Astrocyte (in vitro differentiated cells and primary cell): Measurements from ENCODE around the gene HECW1. TPM values are rescaled to one million over a fixed set of nuclear protein-coding genes. Genes with fewer than 3 reads are reported as not detected.

Source experiments
- DNase-seq: peaks from one replicate; pipeline ENCODE4 v3.0.0-alpha.2; 2010; ENCODE audit warnings: low read depth
- FAIRE-seq: peaks from 2 replicates; lab custom pipeline; 2011; peaks lifted over from hg19 to GRCh38; lab: Jason Lieb, UNC
- H2AFZ ChIP-seq: 2 replicates; pipeline ENCODE4 v1.6.0; 2012; ENCODE audit warnings: low read depth, low read length, inconsistent platforms
- H3K27ac ChIP-seq: 2 replicates; pipeline ENCODE4 v1.5.1; 2011; ENCODE audit warnings: low read depth, low read length, inconsistent platforms
- H3K27me3 ChIP-seq: 2 replicates; pipeline ENCODE4 v1.6.0; 2011; ENCODE audit warnings: low read length, inconsistent platforms; ENCODE audit not compliant: insufficient read depth
- H3K36me3 ChIP-seq: 2 replicates; pipeline ENCODE4 v1.5.1; 2011; ENCODE audit warnings: low read length, inconsistent platforms; ENCODE audit not compliant: insufficient read depth
- H3K4me1 ChIP-seq: 2 replicates; pipeline ENCODE4 v1.5.1; 2011; ENCODE audit warnings: low read length, inconsistent platforms; ENCODE audit not compliant: insufficient read depth
- H3K4me2 ChIP-seq: 2 replicates; pipeline ENCODE4 v1.6.0; 2012; ENCODE audit warnings: low read length, inconsistent platforms
- H3K4me3 ChIP-seq: 2 replicates; pipeline ENCODE4 v1.5.1; 2011; ENCODE audit warnings: low read depth, mild to moderate bottlenecking, low read length, inconsistent platforms; ENCODE audit not compliant: insufficient read depth
- H3K79me2 ChIP-seq: 2 replicates; pipeline ENCODE4 v1.6.0; 2012; ENCODE audit warnings: mild to moderate bottlenecking, low read length, inconsistent platforms; ENCODE audit not compliant: insufficient read depth
- H3K9ac ChIP-seq: 2 replicates; pipeline ENCODE4 v1.6.0; 2012; ENCODE audit warnings: mild to moderate bottlenecking, low read length, inconsistent platforms
- H3K9me3 ChIP-seq: 2 replicates; pipeline ENCODE4 v1.5.1; 2012; ENCODE audit warnings: low read depth, mild to moderate bottlenecking, low read length, inconsistent platforms; ENCODE audit not compliant: insufficient read depth
- H4K20me1 ChIP-seq: 2 replicates; pipeline ENCODE4 v1.6.0; 2012; ENCODE audit warnings: low read length, inconsistent platforms; ENCODE audit not compliant: insufficient read depth
- H3K27ac Mint-ChIP-seq: one replicate; pipeline ENCODE4 v1.8.0; 2021; ENCODE audit warnings: mild to moderate bottlenecking, mixed read lengths; ENCODE audit not compliant: unreplicated experiment
- H3K27me3 Mint-ChIP-seq: one replicate; pipeline ENCODE4 v1.8.0; 2021; ENCODE audit warnings: low read depth, mixed read lengths; ENCODE audit not compliant: unreplicated experiment
- H3K36me3 Mint-ChIP-seq: one replicate; pipeline ENCODE4 v1.8.0; 2021; ENCODE audit warnings: low read depth, mixed read lengths; ENCODE audit not compliant: unreplicated experiment
- H3K4me1 Mint-ChIP-seq: one replicate; pipeline ENCODE4 v1.8.0; 2021; ENCODE audit warnings: low read depth, mixed read lengths; ENCODE audit not compliant: unreplicated experiment
- H3K4me3 Mint-ChIP-seq: one replicate; pipeline ENCODE4 v1.8.0; 2021; ENCODE audit warnings: mild to moderate bottlenecking, moderate library complexity, mixed read lengths; ENCODE audit not compliant: unreplicated experiment
- H3K9me3 Mint-ChIP-seq: one replicate; pipeline ENCODE4 v1.8.0; 2021; ENCODE audit warnings: mild to moderate bottlenecking, mixed read lengths; ENCODE audit not compliant: unreplicated experiment
- CTCF ChIP-seq: IDR thresholded peaks from 2 replicates; pipeline ENCODE4 v1.5.1; 2011; ENCODE audit warnings: low read depth, mild to moderate bottlenecking, inconsistent platforms, low read length, moderate library complexity; ENCODE audit not compliant: insufficient read depth
- EZH2 ChIP-seq: IDR thresholded peaks from 2 replicates; pipeline ENCODE4 v1.6.1; 2012; ENCODE audit warnings: mild to moderate bottlenecking, low read length, inconsistent platforms; ENCODE audit not compliant: insufficient read depth
- total RNA-seq: library from RNA; stranded (reverse); gene quantifications from 2 replicates; pipeline ENCODE4 v1.2.1, GENCODE V29; 2021

The HECW1 gene
- total RNA-seq, 1 donor from 2014 or later = 3.3 TPM

- TF ChIP-seq EZH2 (no peak), CTCF (no peak)
- H3K27me3 ChIP-seq = no peaks in the 10 kb centered on the region
- no peak overlapping the region for H3K9ac ChIP-seq
- no peaks in the 10 kb centered on the region for H4K20me1 ChIP-seq
- no peaks in the 10 kb centered on the region for H3K9me3 ChIP-seq
- no peak overlapping the region for H3K27ac ChIP-seq
- peaks cover 4% of the 10 kb centered on the region for H3K36me3 Mint-ChIP-seq
- H3K79me2 ChIP-seq = no peaks in the 10 kb centered on the region
- H3K4me1 Mint-ChIP-seq = peaks cover 1% of the 10 kb centered on the region
- H3K4me1 ChIP-seq = no peaks in the 10 kb centered on the region
- no peak overlapping the region for H3K4me3 ChIP-seq
- H3K4me2 ChIP-seq = no peak overlapping the region
- FAIRE-seq (no peak), DNase-seq (no peak)
- no peaks in the 10 kb centered on the region for H3K36me3 ChIP-seq
- H3K4me3 Mint-ChIP-seq = no peak overlapping the region
- H2AFZ ChIP-seq = no peak overlapping the region
- no peak overlapping the region for H3K27ac Mint-ChIP-seq
- H3K9me3 Mint-ChIP-seq = peaks cover 7% of the 10 kb centered on the region
- H3K27me3 Mint-ChIP-seq = no peaks in the 10 kb centered on the region
These were observed 272.8 kb downstream of the HECW1 start for GRCh38 chr7:43385309-43385680.

GRCh38 chr7:43385856-43386255, 273.4 kb downstream of the HECW1 start:
- no peak overlapping the region for H3K4me3 Mint-ChIP-seq
- H3K79me2 ChIP-seq = no peaks in the 10 kb centered on the region
- peak; percentile 66 for DNase-seq
- H3K9me3 Mint-ChIP-seq = peaks cover 7% of the 10 kb centered on the region
- no peaks in the 10 kb centered on the region for H3K4me1 ChIP-seq
- H3K9ac ChIP-seq = no peak overlapping the region
- no peak for FAIRE-seq
- H3K9me3 ChIP-seq = no peaks in the 10 kb centered on the region
- H3K36me3 ChIP-seq = no peaks in the 10 kb centered on the region
- H3K4me3 ChIP-seq = no peak overlapping the region
- H3K27me3 Mint-ChIP-seq = no peaks in the 10 kb centered on the region
- no peaks in the 10 kb centered on the region for H3K27me3 ChIP-seq
- H3K36me3 Mint-ChIP-seq = peaks cover 4% of the 10 kb centered on the region
- no peak overlapping the region for H2AFZ ChIP-seq
- no peaks in the 10 kb centered on the region for H4K20me1 ChIP-seq
- no peak for TF ChIP-seq CTCF
- no peak for TF ChIP-seq EZH2
- peaks cover 1% of the 10 kb centered on the region for H3K4me1 Mint-ChIP-seq
- H3K27ac Mint-ChIP-seq = no peak overlapping the region
- H3K4me2 ChIP-seq = no peak overlapping the region
- no peak overlapping the region for H3K27ac ChIP-seq

DNA sequence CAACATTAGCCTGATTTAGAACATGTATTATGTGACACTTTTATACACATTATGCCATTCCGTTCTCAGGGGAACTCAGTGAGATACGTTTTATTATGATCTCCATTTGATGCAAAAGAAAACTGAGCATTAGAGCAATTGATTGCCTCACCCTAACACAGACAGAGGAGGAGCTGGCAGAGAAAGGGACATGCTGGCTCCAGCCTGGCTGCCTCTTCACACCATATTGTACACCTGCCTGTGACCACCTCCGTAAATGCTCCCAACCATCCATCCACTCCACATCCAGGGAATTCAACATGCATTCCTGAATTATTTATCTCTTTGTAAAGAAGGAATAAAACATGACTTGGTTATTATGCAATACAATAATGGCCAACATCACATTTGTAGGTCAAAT, 275.5 kb downstream of the HECW1 start:
- Histone ChIP-seq H3K4me3 (no peak overlapping the region), H2AFZ (no peak overlapping the region), H3K36me3 (no peaks in the 10 kb centered on the region), H3K4me1 (no peaks in the 10 kb centered on the region), H3K79me2 (no peaks in the 10 kb centered on the region), H3K27ac (no peak overlapping the region), H3K9me3 (no peaks in the 10 kb centered on the region), H3K4me2 (no peak overlapping the region), H3K27me3 (no peaks in the 10 kb centered on the region), H4K20me1 (no peaks in the 10 kb centered on the region), H3K9ac (no peak overlapping the region)
- peaks cover 7% of the 10 kb centered on the region for H3K9me3 Mint-ChIP-seq
- no peaks in the 10 kb centered on the region for H3K27me3 Mint-ChIP-seq
- DNase-seq = no peak
- peaks cover 1% of the 10 kb centered on the region for H3K4me1 Mint-ChIP-seq
- H3K4me3 Mint-ChIP-seq = no peak overlapping the region
- H3K36me3 Mint-ChIP-seq = peaks cover 4% of the 10 kb centered on the region
- TF ChIP-seq CTCF (no peak), EZH2 (no peak)
- FAIRE-seq = no peak
- no peak overlapping the region for H3K27ac Mint-ChIP-seq
